ENCODE results near the gene BEAN1.

The BEAN1 gene, protein sequence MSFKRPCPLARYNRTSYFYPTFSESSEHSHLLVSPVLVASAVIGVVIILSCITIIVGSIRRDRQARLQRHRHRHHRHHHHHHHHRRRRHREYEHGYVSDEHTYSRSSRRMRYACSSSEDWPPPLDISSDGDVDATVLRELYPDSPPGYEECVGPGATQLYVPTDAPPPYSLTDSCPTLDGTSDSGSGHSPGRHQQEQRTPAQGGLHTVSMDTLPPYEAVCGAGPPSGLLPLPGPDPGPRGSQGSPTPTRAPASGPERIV

DNA sequence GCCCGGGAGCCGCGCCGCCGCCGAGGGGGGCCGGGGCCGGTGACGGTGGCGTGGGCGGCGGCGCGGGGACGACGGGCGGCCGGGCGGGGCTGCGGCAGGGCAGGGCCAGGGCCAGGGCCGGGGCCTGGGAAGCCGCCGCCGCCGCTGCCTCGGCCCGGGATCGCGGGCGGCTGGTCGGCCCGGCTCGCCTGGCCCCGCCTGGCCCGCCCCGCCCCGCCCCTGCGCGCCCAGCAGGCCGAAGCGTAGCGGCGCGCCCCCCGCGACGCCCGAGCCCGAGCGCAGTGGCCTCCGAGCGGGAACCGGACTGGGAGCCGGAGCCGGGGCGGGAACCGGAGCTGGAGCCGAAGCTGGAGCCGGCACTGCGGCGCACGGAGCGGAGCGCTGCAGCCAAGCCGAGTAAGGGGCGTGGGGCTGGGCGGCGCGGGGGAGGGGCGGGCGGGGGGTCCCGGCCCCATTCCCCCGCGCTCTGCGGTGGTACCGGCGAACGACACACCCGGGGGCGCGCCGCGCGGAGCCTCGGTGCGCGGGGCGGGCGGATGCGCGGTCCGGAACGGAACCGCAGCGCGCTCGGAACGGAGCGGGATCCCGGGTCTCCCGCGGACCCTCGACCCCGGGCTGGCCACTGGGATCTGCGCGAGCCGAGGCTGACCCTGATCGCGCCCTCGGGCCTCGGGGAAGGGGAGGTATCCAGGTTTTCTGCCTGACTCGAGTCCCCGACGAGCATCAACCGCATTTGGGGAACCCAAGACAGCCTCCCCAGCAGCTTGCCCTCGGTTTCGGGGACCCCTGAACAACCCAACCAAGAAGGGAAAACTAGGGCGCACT is at the start of gene BEAN1:
BEAN1 (plus strand) TSS at position 260 of the 825 bp plus-strand sequence. CDS start 10,382 bp downstream, outside the sequence.
- DNase-seq (ENCODE audit: low spot score): peak; percentile 60

DNA sequence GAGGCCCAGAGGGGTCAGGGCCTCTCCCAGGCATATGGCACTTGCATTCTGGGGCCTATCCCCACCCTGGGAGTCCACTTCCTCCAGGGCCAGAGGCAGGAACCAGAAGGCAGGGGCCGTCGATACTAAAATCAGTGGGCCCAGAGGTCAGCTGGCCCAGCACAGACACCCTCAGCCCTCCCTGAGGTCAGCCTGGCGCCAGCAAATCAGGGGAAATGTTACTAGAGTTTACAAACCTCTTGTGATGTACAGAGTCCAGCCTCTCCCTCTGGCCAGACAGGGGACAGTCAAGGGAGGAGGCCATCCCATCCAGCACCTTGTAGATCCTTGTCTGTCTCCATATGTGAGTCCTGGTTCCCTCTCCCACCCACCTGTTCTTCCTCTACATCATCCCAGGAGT is 49.8 kb upstream of the BEAN1 start:
- DNase-seq (ENCODE audit: low spot score): no peak

DNA sequence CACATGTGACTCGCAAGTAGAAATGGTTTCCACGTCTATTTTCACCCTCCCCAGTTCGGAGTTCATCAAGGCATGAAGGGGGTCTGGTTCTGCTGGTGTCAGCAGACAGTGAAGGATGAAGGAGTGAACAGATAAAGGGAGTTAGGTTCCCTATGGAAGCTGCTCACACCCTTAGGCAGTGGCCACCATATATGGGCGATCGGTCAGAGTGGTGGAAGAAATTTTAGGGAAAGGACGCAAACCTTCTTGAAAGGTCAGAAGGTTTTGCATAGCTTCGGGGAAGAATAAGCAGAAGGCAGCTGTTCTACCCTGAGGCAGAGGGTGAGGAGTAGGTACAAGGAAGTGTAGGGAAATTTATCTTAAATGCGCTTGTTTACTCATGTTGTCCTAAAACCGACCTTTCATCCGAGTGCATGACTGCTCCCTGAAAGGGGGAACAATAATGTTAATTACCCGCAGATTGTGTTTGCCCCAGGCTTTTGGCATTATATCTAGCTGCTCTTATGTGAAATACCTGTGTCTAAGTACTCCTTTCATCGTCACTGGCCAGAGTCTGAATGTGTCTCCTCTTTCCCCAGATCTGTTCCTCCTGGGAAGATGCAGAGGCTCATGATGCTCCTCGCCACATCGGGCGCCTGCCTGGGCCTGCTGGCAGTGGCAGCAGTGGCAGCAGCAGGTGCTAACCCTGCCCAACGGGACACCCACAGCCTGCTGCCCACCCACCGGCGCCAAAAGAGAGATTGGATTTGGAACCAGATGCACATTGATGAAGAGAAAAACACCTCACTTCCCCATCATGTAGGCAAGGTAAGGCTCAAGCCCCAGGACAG is 48.1 kb upstream of the BEAN1 start:
- DNase-seq (ENCODE audit: low spot score): no peak

DNA sequence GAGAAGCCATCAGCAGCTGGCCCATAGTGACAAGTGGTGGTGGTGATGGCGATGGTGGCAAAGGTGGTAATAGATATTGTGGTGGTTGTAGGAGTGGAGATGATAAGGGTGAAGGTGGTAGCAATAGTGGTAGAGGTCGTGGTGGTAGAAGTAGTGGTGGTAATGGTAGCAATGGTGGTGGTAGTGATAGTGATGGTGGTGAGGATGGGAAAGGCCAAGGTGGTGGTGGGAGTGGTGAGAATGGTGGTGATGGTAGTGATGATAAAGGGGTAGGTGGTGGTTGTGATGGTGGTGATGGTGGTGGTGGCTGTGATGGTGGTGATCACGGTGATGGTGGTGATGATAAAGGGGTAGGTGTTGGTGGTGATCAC is 47.5 kb upstream of the BEAN1 start:
- DNase-seq (ENCODE audit: low spot score): no peak

DNA sequence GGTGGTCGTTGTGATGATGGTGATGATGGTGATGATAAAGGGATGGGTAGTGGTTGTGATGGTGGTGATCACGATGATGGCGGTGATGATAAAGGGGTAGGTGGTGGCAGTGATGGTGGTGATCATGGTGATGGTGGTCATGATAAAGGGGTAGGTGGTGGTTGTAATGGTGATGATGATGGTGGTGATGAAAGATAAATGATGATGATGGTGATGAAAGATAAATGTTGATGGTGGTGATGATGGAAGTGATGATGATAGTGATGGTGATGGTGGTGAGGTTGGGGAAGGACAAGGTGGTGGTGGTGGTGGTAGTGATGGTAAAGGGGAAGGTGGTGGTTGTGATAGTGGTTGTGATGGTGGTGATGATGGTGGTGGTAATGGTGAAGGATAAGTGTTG is 46.7 kb upstream of the BEAN1 start:
- DNase-seq (ENCODE audit: low spot score): no peak

DNA sequence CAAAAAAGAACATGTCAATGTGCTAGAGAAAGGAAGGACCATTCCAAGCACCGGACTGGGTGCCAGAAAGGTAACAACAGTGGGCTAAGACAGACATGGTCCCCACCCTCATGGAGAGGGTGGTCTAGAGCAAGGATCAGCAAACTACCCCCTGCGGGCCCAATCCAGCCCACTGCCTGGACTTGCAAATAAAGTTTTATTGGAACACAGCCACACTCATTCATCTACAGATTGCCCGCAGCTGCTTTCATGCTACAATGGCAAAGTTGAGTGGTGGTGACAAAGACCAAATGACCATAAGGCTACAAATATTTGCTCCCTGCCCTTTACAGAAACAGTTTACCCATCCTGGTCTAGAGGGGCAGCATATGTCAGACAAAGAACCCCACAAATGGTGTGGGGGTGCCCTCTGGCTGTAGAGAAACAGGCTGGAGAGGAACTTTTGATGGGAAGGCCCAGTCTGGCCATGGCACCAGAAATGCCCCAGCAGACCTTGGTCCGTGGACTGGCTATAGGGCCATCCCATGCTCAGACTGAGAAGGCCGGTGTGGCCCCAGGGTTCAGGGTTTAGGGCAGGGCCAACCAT is 45.4 kb upstream of the BEAN1 start:
- DNase-seq (ENCODE audit: low spot score): no peak

DNA sequence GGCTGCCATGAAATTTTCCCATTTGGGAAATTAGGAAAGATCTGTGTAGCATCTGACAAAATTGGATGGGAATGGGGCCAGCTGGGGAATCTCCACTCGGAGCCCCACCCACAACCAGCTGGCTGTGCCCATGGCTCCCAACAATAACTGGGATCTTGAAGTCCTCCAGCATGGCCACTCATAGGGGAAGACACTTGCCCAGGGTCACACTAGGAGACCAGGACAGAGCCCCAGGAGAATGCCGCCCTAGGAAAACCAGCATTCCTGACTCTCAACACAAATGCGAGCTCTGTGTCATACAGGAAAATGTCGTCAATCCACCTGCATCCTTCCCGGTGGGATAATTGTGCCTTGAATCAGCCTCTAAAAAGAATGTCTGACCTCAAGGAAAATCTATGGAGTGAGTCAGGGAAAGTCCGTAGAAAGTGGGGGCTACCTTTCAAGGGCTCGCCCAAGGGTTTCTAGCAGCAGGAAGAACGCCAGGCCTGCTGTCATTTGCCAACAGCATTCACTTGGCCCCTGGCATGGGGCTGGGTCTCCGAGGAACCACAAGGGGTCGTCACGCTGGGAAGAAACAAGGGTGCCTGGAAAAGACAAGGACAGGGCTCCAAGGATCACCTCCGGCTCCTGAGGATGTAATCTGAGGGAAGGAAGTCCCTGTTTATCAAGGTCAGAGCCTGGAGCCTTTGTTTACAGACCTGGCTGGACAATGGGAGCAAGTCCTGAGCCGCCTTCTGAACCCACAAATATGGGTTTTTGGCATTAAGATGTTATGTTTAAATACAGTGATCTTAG is 44.7 kb upstream of the BEAN1 start:
- DNase-seq (ENCODE audit: low spot score): peak; percentile 74

DNA sequence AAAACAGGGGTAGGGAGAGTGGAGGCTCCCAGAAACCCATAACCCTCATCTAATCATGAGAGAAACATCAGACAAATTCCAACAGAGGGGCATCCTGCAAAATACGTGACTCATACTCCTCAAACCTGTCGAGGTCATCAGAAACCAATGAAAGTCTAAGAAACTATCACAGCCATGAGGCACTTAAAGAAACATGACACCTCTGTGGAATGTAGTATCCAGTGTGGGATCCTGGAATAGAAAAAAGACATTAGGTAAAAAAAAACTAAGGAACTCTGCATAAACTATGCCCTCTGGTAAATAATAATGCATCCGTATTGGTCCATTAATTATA is 44.2 kb upstream of the BEAN1 start:
- peak; percentile 53 for DNase-seq (ENCODE audit: low spot score)

DNA sequence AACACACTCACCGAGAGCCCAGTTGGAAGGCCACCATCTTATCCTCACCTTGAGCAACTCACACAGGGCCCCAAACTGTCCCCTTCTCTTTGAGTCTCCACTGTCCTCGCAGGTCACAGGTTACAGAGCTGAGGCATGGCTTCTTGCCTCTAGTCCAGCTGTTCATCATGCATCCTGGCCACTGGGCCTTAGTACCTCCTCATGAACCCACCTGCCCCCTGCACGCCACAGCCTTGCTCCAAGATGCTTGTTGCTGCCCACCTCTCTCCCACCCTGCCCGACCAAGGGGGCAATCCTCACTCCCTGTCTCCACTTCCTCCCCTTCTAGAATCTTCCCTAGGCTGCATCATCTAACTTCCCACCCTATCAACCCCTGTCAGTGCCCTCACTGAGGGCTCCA is 43.5 kb upstream of the BEAN1 start:
- no peak for DNase-seq (ENCODE audit: low spot score)

DNA sequence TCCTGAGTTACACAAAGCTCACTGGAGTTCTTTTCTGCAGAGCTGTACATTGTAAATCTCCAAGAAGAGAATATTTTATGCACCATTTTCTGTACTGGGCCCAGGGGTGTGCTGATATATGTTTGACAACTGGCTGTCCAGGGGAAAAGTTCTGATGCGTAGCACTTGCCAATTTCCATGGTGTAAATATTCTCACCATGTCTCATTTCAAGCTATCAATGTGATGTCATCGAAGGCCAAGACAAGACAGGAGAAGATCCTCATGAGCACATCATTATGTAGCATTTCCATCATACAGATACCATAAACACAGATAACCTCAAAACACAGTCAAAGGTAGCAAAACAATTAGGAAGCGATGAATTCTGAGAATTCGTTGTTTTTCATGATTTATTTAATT is 41.7 kb upstream of the BEAN1 start:
- DNase-seq (ENCODE audit: low spot score): no peak

DNA sequence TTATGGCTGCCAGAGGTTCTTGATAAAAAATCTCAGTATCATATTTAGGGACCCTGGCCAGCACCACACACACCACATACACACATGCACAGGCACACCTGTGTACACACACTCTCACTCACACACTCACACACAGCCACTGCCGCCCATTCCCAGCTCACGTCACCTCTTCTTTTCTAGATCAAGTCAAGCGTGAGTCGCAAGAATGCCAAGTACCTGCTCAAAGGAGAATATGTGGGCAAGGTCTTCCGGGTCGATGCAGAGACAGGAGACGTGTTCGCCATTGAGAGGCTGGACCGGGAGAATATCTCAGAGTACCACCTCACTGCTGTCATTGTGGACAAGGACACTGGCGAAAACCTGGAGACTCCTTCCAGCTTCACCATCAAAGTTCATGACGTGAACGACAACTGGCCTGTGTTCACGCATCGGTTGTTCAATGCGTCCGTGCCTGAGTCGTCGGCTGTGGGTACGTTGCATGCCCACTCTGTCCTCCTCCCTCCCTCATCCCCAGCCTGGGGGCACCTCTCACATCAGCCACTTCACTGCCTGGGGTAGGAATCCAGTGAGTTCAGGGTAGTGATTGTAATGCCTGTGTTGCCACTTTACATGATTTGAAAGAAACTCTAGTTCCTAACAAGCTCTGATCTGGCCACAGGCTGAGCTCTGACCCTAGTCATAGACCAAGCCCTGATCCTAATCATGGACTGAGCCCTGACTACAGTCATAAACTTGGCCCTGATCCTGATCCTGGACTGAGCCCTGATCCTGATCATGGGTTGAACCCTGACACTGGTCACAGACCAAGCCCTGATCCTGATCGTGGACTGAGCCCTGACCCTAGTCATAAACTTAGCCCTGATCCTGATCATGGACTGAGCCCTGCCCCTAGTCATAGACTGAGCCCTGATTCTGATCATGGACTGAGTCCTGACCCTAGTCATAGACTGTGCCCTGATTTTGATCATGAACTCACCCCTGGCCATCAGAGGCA is 40.2 kb upstream of the BEAN1 start:
- no peak for DNase-seq (ENCODE audit: low spot score)

DNA sequence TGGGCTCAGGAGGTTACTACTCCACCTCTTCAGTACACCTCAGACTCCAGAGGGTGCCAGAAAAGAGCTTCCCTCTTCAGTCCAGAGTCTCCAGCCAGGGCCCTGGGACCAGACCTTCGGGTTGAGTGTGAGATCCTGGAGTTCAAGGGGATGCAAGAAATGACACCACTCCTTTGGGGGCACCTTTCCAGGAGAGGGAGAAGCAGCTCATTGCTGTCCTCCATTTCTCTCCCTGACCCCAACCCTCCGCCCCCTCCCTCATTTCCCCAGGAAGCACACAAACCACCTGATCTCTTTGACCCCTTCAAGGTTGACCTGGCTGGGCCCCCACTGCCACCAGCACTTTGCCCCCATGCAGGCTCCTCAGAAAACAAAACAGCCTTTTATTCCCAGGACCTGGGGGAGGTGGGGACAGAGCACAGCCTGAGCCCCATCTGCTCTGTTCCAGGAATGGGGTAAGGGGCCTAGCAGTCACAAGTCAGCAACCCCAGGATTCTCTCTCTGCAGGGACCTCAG is 39.2 kb upstream of the BEAN1 start:
- DNase-seq (ENCODE audit: low spot score): no peak

DNA sequence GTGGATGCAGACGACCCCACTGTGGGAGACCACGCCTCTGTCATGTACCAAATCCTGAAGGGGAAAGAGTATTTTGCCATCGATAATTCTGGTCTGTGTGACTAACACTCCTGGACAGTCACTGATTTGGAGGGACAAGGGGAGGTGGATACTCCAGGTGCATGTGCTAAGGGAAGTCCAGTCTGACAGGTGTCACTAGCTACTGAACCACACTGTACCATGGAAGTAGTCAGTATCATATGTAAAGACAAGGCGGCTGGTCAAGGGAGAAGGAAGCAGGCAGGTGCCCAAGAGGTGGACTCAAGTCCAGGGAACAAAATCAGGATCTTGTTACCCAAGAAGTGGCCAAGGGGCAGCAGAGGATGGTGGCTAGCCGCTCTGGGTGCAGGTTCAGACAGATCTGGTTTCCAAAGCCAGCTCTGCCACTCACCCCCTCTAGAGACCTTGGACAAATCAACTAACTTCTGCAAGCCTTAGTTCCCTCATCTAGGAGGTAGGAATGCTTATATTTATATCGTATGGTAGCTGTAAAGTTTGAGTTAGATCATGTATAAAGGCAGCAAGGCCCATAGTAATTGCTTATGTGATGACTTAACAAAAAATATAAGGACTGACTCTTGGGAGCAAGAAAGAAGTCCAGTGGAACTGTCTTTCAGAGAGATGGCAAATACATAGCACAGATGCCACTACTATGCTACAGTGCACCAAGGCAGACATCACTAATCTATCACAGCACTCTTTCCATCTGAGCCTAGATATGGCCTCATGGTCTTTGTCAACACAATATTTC is 38.5 kb upstream of the BEAN1 start:
- DNase-seq (ENCODE audit: low spot score): no peak

DNA sequence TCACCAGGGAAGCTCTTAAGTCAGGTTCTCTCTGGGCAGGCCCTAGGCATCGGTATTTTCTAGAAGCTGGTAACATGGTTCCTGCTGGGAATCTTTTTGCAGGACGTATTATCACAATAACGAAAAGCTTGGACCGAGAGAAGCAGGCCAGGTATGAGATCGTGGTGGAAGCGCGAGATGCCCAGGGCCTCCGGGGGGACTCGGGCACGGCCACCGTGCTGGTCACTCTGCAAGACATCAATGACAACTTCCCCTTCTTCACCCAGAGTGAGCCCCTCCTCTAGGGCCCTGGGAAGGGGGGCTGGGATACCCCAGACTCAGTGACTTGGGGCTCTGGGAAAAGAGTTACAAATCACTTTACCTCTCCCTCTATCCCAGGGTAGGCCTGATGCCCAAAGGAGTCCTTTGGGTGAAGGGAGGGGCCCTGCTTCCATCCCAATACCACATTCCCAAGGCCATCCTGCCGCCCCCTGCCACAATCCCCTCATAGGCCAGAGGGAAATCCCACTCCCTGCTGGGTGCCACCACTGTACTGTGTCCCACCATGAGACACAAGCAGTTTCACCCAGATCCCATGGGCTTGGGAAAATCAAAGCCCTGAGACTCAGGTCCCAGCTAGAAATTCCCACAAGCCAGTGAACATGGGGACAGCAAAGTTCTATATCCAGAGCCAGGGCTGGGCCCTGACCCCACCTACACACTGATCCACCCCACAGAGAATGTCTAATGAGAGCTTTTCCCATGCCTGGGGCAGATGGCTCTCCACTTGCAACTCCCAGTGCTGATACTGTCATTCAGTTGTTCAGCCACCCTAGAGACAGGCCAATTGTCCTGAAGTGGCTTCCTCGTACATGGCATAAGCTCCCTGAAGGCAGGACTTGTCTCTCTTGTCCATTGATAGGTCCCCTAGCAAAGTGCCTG is 37.6 kb upstream of the BEAN1 start:
- DNase-seq (ENCODE audit: low spot score): no peak

DNA sequence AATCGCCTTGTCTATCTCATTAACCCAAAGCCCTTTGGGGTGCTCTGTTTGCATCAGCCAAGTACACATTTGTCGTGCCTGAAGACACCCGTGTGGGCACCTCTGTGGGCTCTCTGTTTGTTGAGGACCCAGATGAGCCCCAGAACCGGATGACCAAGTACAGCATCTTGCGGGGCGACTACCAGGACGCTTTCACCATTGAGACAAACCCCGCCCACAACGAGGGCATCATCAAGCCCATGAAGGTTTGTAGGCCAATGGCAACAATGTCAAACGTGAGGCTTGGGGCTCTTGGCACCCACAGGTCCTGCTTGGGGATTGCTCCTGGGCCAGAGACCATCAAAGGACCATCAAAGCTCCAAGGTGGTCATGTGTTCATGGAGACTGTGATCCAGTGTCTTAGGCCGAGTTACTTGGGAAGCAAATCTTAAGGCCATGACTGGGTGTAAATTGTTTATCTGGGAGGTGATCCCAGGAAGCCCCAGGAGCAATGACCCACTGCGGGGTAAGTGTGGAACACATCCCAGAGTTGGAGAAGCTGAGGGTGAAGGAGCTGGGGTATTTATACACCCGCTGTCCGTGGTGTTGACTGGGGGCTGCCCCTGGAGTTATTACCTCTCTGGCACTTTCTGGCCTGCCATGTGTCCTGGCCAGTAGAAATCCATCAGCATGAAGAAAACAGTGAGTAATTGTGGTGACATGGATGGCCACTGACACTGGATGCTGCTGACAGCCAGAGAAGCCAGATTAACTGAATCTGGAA is 36.6 kb upstream of the BEAN1 start:
- no peak for DNase-seq (ENCODE audit: low spot score)

DNA sequence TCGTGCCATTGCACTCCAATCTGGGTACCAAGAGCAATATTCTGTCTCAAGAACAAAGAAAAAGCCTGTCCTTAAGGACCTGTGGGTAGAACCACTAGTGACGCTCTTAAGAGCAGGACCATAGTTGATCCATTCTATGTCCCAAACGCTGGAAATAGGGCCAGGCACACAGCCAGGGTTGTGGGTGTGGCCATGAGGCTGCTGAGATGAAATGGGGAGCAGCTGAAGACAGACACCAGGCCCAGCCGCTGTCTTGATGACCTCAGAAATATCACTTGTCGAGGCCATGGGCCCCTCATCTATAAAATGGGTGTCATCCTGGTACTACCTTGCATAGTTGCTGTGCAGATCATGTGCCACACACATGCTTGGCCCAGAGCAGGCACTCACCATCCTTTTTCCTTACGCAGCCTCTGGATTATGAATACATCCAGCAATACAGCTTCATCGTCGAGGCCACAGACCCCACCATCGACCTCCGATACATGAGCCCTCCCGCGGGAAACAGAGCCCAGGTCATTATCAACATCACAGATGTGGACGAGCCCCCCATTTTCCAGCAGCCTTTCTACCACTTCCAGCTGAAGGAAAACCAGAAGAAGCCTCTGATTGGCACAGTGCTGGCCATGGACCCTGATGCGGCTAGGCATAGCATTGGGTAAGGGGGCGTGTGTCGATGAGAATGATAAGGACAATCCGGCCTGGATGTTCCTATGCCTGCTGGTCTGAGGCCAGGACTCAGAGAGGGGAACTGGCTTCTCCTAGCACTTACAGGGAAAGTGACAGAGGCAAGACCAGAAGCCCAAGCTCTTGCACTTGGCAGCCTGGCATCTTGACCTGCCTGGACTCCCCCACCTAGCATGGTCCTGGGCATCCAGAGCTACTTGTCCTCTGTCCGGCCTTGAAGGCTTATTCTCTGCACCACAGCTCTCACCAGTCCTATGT is 35.1 kb upstream of the BEAN1 start:
- DNase-seq (ENCODE audit: low spot score): no peak
